Measurements from ENCODE around the gene BCKDHA. TPM values are rescaled to one million over a fixed set of nuclear protein-coding genes. Genes with fewer than 3 reads are reported as not detected.

The BCKDHA gene
- total RNA-seq, 4 donors from 2014 or later, result 64.3 to 116 (median 70.1) TPM

GRCh38 chr19:41399091-41399490, 1.5 kb downstream of the BCKDHA start:
- DNase-seq (ENCODE audit: low spot score in 2 of 2), result no peak
- TF ChIP-seq, protein P1, sequence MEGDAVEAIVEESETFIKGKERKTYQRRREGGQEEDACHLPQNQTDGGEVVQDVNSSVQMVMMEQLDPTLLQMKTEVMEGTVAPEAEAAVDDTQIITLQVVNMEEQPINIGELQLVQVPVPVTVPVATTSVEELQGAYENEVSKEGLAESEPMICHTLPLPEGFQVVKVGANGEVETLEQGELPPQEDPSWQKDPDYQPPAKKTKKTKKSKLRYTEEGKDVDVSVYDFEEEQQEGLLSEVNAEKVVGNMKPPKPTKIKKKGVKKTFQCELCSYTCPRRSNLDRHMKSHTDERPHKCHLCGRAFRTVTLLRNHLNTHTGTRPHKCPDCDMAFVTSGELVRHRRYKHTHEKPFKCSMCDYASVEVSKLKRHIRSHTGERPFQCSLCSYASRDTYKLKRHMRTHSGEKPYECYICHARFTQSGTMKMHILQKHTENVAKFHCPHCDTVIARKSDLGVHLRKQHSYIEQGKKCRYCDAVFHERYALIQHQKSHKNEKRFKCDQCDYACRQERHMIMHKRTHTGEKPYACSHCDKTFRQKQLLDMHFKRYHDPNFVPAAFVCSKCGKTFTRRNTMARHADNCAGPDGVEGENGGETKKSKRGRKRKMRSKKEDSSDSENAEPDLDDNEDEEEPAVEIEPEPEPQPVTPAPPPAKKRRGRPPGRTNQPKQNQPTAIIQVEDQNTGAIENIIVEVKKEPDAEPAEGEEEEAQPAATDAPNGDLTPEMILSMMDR (IDR thresholded peaks at IDR 0.05), result no peak
- no peak for TF ChIP-seq POLR2A (IDR thresholded peaks at IDR 0.05)
- WGBS, 2 donors, result 80 to 81% methylated on average over 3 of the region's 3 CpGs
- H3K4me3 ChIP-seq (ENCODE audit: low read depth, poor library complexity, severe bottlenecking), result no peak overlapping the region
- intact Hi-C loops (cut with DNase I; ENCODE audit: low total_unique reads), result no loop called here

DNA sequence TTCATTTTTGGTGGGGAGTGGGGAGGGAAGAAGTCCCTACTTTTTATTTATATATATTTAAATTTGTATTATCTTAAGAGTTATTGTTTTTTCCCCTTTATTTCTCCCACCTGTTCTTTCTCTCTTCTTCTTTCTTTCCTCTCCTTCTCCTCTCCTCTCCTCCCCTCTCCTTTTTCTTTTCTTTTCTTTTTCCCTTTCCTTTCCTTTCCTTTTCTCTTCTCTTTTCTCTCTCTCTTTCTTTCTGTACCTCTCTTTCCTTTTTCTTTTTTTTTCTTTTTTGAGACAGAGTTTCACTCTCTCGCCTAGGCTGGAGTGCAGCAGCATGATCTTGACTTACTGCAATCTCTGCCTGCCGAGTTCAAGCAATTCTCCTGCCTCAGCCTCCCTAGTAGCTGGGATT, 1.9 kb downstream of the BCKDHA start:
- no peak overlapping the region for H3K4me3 ChIP-seq (ENCODE audit: low read depth, poor library complexity, severe bottlenecking)
- TF ChIP-seq, protein P1 (IDR thresholded peaks at IDR 0.05), result no peak
- TF ChIP-seq POLR2A (IDR thresholded peaks at IDR 0.05), result no peak
- intact Hi-C loops (cut with DNase I; ENCODE audit: low total_unique reads), result no loop called here
- DNase-seq (ENCODE audit: low spot score in 2 of 2), result no peak
- whole genome bisulfite sequencing, 2 donors, result 85 to 89% methylated on average over 2 of the region's 2 CpGs

DNA sequence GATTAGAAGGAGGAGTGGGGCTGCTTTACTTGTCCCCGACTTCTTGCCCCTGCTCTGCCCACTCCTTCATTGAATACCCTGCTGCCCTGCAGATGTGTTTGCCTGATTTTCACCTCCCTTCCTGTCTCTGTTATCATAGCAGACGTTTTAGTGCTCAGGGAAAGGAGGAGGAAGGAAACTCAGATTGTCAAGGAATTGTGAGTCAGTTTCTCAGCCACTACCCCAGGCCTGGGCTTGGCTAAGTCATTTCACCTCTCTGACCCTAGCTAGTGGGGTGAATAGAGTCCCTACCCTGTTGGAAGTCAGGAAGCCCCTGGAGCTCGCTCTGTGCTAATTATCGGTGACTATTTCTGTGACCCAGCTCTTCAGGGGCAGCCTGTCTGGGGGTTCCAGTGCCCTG, 3.9 kb downstream of the BCKDHA start:
- WGBS, 2 donors, result 65 to 74% methylated on average over 4 of the region's 4 CpGs
- no peak overlapping the region for H3K4me3 ChIP-seq (ENCODE audit: low read depth, poor library complexity, severe bottlenecking)
- TF ChIP-seq, protein P1 (IDR thresholded peaks at IDR 0.05), result no peak
- no peak for TF ChIP-seq POLR2A (IDR thresholded peaks at IDR 0.05)
- intact Hi-C loops (cut with DNase I; ENCODE audit: low total_unique reads), result no loop called here
- DNase-seq (ENCODE audit: low spot score in 2 of 2), result no peak

DNA sequence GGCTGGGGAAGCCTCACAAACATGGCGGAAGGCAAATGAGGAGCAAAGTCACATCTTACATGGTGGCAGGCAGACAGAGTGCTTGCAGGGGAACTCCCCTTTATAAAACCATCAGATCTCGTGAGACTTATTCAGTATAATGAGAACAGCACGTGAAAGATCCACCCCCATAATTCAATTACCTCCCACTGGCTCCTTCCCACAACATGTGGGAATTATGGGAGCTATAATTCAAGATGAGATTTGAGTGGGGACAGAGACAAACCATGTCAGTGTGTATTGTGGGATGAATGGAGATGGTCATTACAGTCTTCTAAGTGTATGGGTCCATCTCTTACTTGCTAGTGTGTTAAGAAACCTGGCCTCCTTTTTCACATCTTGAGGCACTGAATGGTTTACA, 4.4 kb downstream of the BCKDHA start:
- DNase-seq (ENCODE audit: low spot score in 2 of 2), result no peak
- TF ChIP-seq, protein P1 (IDR thresholded peaks at IDR 0.05), result no peak
- TF ChIP-seq POLR2A (IDR thresholded peaks at IDR 0.05), result no peak
- WGBS, 2 donors, result 53 to 74% methylated on average over 3 of the region's 3 CpGs
- intact Hi-C loops (cut with DNase I; ENCODE audit: low total_unique reads), result no loop called here
- no peak overlapping the region for H3K4me3 ChIP-seq (ENCODE audit: low read depth, poor library complexity, severe bottlenecking)

DNA sequence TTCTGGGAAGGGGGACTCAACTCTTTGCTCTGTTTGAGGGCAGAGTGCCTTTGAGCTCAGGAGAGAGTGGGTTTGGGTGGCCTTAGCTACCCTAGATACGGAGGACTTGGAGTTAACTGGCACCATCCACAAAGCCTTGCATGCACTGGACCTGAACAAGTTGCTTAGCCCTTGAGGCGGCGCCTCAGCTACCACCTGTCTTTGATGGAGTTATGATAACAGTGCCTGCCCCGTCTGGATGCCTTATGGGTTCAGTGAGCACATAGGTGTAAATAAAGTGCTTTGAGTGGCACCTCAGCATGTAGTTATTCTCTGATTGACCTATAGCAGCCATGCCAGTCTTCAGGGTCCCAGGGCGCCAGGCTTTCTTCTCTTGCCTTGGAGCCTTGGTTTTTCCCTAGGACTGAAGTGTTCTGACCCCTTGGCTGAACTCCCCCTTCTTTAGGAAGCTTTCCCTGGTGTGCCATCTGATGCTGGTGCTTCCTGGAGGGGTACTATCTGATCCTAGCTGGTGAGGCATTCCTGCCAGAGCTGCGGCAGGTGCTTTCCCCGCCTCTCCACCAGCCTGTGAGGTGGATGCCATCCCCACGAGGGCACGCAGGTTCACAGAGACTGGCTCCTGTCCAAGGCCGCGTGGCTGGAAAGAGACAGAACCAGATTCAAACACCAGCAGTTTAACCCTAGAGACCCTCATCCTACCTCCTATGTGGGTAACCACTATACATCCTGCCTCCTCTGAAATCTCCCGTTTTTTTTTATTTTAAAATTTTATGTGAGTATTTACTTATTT, 5.8 kb downstream of the BCKDHA start:
- WGBS, 2 donors, result 44 to 60% methylated on average over 12 of the region's 12 CpGs
- no peak for DNase-seq (ENCODE audit: low spot score in 2 of 2)
- TF ChIP-seq, protein P1 (IDR thresholded peaks at IDR 0.05), result no peak
- no peak for TF ChIP-seq POLR2A (IDR thresholded peaks at IDR 0.05)
- intact Hi-C loops (cut with DNase I; ENCODE audit: low total_unique reads), result no loop called here
- no peak overlapping the region for H3K4me3 ChIP-seq (ENCODE audit: low read depth, poor library complexity, severe bottlenecking)

- intact Hi-C loops (cut with DNase I; ENCODE audit: low total_unique reads), result no loop called here
- DNase-seq (ENCODE audit: low spot score in 2 of 2), result no peak
- H3K4me3 ChIP-seq (ENCODE audit: low read depth, poor library complexity, severe bottlenecking), result no peak overlapping the region
- TF ChIP-seq, protein P1 (IDR thresholded peaks at IDR 0.05), result no peak
- TF ChIP-seq POLR2A (IDR thresholded peaks at IDR 0.05), result no peak
- whole genome bisulfite sequencing, 2 donors, result 74 to 77% methylated on average over 5 to 6 of the region's 6 CpGs
Observed at GRCh38 chr19:41405776-41406175, 8.2 kb downstream of the BCKDHA start.

Data from lower leg skin (tissue), 4 donors.